ENCODE results near the gene NMNAT3.

GRCh38 chr3:139634111-139634635 lies 43.6 kb downstream of the NMNAT3 start:
- TF ChIP-seq, protein P1, sequence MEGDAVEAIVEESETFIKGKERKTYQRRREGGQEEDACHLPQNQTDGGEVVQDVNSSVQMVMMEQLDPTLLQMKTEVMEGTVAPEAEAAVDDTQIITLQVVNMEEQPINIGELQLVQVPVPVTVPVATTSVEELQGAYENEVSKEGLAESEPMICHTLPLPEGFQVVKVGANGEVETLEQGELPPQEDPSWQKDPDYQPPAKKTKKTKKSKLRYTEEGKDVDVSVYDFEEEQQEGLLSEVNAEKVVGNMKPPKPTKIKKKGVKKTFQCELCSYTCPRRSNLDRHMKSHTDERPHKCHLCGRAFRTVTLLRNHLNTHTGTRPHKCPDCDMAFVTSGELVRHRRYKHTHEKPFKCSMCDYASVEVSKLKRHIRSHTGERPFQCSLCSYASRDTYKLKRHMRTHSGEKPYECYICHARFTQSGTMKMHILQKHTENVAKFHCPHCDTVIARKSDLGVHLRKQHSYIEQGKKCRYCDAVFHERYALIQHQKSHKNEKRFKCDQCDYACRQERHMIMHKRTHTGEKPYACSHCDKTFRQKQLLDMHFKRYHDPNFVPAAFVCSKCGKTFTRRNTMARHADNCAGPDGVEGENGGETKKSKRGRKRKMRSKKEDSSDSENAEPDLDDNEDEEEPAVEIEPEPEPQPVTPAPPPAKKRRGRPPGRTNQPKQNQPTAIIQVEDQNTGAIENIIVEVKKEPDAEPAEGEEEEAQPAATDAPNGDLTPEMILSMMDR (IDR thresholded peaks at IDR 0.05), result no peak
- TF ChIP-seq EZH2phosphoT487 (IDR thresholded peaks at IDR 0.05) (no peak), EZH2 (IDR thresholded peaks at IDR 0.05) (no peak)

All from neural progenitor cell (in vitro differentiated cells).